ENCODE results near the gene CEACAM5. TPM values are rescaled to one million over a fixed set of nuclear protein-coding genes. Genes with fewer than 3 reads are reported as not detected.

The CEACAM5 gene
- total RNA-seq, 1 experiment from 2014 or later = 0.46 TPM

GRCh38 chr19:41670755-41671154 is 37.7 kb upstream of the CEACAM5 start:
- no peak overlapping the region for H3K4me3 Mint-ChIP-seq
- DNase-seq (ENCODE audit: low spot score) (no peak), ATAC-seq (no peak)
- ChIA-PET CTCF (interaction anchor here (1.1 to 1.4 kb wide), 3 partner anchors 24 to 36 kb away, joined by 3 to 4 read pairs (median 4); no protein-coding TSS in a partner anchor), POLR2A (no interaction called here)
- H3K27ac Mint-ChIP-seq = no peak overlapping the region
- H3K4me1 Mint-ChIP-seq = no peaks in the 10 kb centered on the region
- peaks cover 34% of the 10 kb centered on the region for H3K9me3 Mint-ChIP-seq
- TF ChIP-seq ZNF532 (CRISPR knock-in tag; IDR thresholded peaks at IDR 0.05; ENCODE audit: borderline replicate concordance) (no peak), ZNF121 (CRISPR knock-in tag; IDR thresholded peaks at IDR 0.05) (no peak), SOX15 (CRISPR knock-in tag; IDR thresholded peaks at IDR 0.05) (no peak), ELF4 (CRISPR knock-in tag; IDR thresholded peaks at IDR 0.05; ENCODE audit: low read depth) (no peak), ZNF423 (CRISPR knock-in tag; IDR thresholded peaks at IDR 0.05) (no peak), IRF2 (CRISPR knock-in tag; IDR thresholded peaks at IDR 0.05; ENCODE audit: borderline replicate concordance, low read depth) (no peak), ZNF263 (CRISPR knock-in tag; IDR thresholded peaks at IDR 0.05; ENCODE audit: low read depth) (no peak), GRHL2 (CRISPR knock-in tag; IDR thresholded peaks at IDR 0.05; ENCODE audit: insufficient replicate concordance, severe bottlenecking) (no peak), ZBTB43 (CRISPR knock-in tag; IDR thresholded peaks at IDR 0.05) (no peak), USF2 (CRISPR knock-in tag; IDR thresholded peaks at IDR 0.05) (no peak), JAZF1 (CRISPR knock-in tag; IDR thresholded peaks at IDR 0.05) (no peak), ZBTB21 (CRISPR knock-in tag; IDR thresholded peaks at IDR 0.05; ENCODE audit: borderline replicate concordance) (no peak), E2F1 (CRISPR knock-in tag; IDR thresholded peaks at IDR 0.05) (no peak), RELA (CRISPR knock-in tag; IDR thresholded peaks at IDR 0.05; ENCODE audit: borderline replicate concordance) (no peak), NFATC4 (CRISPR knock-in tag; IDR thresholded peaks at IDR 0.05) (no peak), IRF1 (CRISPR knock-in tag; IDR thresholded peaks at IDR 0.05) (no peak), AFF4 (CRISPR knock-in tag; IDR thresholded peaks at IDR 0.05; ENCODE audit: borderline replicate concordance) (no peak), NR3C1 (CRISPR knock-in tag; conservative IDR thresholded peaks at IDR 0.05; ENCODE audit: low read depth) (no peak)
- H3K36me3 Mint-ChIP-seq = peaks cover 4% of the 10 kb centered on the region
- peaks cover 66% of the 10 kb centered on the region for H3K27me3 Mint-ChIP-seq (ENCODE audit: low read depth)

Measured in WTC11 (cell line).